Trophoblast cell (in vitro differentiated cells and primary cell): ENCODE measurements around the gene MYO7B.

Source experiments
- DNase-seq, 2 donors: peaks; one replicate each; pipeline ENCODE4 v3.0.0-alpha.2; 2016
- H2AFZ ChIP-seq: 2 replicates; pipeline ENCODE4 v1.6.1; 2013; ENCODE audit warnings: low read length, moderate library complexity, mild to moderate bottlenecking; ENCODE audit not compliant: insufficient read depth, poor library complexity
- H2AK5ac ChIP-seq: 2 replicates; pipeline ENCODE4 v1.6.1; 2013; ENCODE audit warnings: mild to moderate bottlenecking, low read length
- H2BK120ac ChIP-seq: 2 replicates; pipeline ENCODE4 v1.6.1; 2013; ENCODE audit warnings: low read length, mild to moderate bottlenecking, moderate library complexity; ENCODE audit not compliant: insufficient read depth, poor library complexity
- H2BK12ac ChIP-seq: 2 replicates; pipeline ENCODE4 v1.6.1; 2013; ENCODE audit warnings: mild to moderate bottlenecking, low read length, moderate library complexity
- H2BK5ac ChIP-seq: 2 replicates; pipeline ENCODE4 v1.6.1; 2013; ENCODE audit warnings: low read length, low read depth, moderate library complexity, mild to moderate bottlenecking; ENCODE audit not compliant: poor library complexity
- H3K14ac ChIP-seq: 2 replicates; pipeline ENCODE4 v1.6.1; 2013; ENCODE audit warnings: mild to moderate bottlenecking, low read length
- H3K18ac ChIP-seq: 2 replicates; pipeline ENCODE4 v1.6.1; 2013; ENCODE audit warnings: mild to moderate bottlenecking, low read length
- H3K23ac ChIP-seq: 2 replicates; pipeline ENCODE4 v1.6.1; 2013; ENCODE audit warnings: low read length
- H3K27ac ChIP-seq: 2 replicates; pipeline ENCODE4 v1.5.1; 2013; ENCODE audit warnings: low read depth, mild to moderate bottlenecking, inconsistent platforms, low read length, moderate library complexity
- H3K27me3 ChIP-seq: 2 replicates; pipeline ENCODE4 v1.6.1; 2013; ENCODE audit warnings: inconsistent platforms, mild to moderate bottlenecking, low read length, moderate library complexity; ENCODE audit not compliant: insufficient read depth
- H3K36me3 ChIP-seq, 2 experiments: 1 replicate in 1 of 2; 2 replicates in 1 of 2; pipeline ENCODE4 v1.6.1; 2013; ENCODE audit warnings: low read length in 2 of 2, mild to moderate bottlenecking in 2 of 2, moderate library complexity in 1 of 2; ENCODE audit not compliant: insufficient read depth in 2 of 2, control insufficient read depth in 1 of 2
- H3K4ac ChIP-seq: 2 replicates; pipeline ENCODE4 v1.6.1; 2013; ENCODE audit warnings: low read depth, mild to moderate bottlenecking, low read length, moderate library complexity
- H3K4me1 ChIP-seq, 2 experiments: 1 replicate in 1 of 2; 2 replicates in 1 of 2; pipeline ENCODE4 v1.6.1; 2013; ENCODE audit warnings: low read length in 2 of 2, mild to moderate bottlenecking in 2 of 2, moderate library complexity in 1 of 2; ENCODE audit not compliant: insufficient read depth in 2 of 2, control insufficient read depth in 1 of 2
- H3K4me2 ChIP-seq: 2 replicates; pipeline ENCODE4 v1.6.1; 2013; ENCODE audit warnings: inconsistent platforms, mild to moderate bottlenecking, low read length, moderate library complexity
- H3K4me3 ChIP-seq: 2 replicates; pipeline ENCODE4 v1.5.1; 2013; ENCODE audit warnings: mild to moderate bottlenecking, low read depth, low read length, inconsistent platforms
- H3K79me1 ChIP-seq: one replicate; pipeline ENCODE4 v1.6.1; 2013; ENCODE audit warnings: low read length
- H3K79me2 ChIP-seq: 2 replicates; pipeline ENCODE4 v1.6.1; 2013; ENCODE audit warnings: low read length, mild to moderate bottlenecking; ENCODE audit not compliant: control insufficient read depth, insufficient read depth, poor library complexity
- H3K9ac ChIP-seq: 2 replicates; pipeline ENCODE4 v1.6.1; 2013; ENCODE audit warnings: mild to moderate bottlenecking, low read length
- H3K9me3 ChIP-seq: 2 replicates; pipeline ENCODE4 v1.6.1; 2013; ENCODE audit warnings: low read depth, mild to moderate bottlenecking, control low read depth, inconsistent platforms, low read length; ENCODE audit not compliant: insufficient read depth
- H4K12ac ChIP-seq: 2 replicates; pipeline ENCODE4 v1.6.1; 2013; ENCODE audit warnings: low read depth, mild to moderate bottlenecking, low read length, moderate library complexity
- H4K8ac ChIP-seq: 2 replicates; pipeline ENCODE4 v1.6.1; 2013; ENCODE audit warnings: low read depth, mild to moderate bottlenecking, low read length, moderate library complexity
- H4K91ac ChIP-seq: one replicate; pipeline ENCODE4 v1.6.1; 2013; ENCODE audit warnings: low read depth, mild to moderate bottlenecking, low read length, moderate library complexity
- WGBS: extraction: QIAGEN DNeasy Blood & Tissue Kit; methylation state at CpG from one replicate; pipeline ENCODE4 v1.1.7; 2013; ENCODE audit warnings: missing lambda C conversion rate; ENCODE audit not compliant: insufficient read length, insufficient coverage; ENCODE audit errors: extremely low coverage; 5-methylcytosine and 5-hydroxymethylcytosine counted together

Gene MYO7B

DNA sequence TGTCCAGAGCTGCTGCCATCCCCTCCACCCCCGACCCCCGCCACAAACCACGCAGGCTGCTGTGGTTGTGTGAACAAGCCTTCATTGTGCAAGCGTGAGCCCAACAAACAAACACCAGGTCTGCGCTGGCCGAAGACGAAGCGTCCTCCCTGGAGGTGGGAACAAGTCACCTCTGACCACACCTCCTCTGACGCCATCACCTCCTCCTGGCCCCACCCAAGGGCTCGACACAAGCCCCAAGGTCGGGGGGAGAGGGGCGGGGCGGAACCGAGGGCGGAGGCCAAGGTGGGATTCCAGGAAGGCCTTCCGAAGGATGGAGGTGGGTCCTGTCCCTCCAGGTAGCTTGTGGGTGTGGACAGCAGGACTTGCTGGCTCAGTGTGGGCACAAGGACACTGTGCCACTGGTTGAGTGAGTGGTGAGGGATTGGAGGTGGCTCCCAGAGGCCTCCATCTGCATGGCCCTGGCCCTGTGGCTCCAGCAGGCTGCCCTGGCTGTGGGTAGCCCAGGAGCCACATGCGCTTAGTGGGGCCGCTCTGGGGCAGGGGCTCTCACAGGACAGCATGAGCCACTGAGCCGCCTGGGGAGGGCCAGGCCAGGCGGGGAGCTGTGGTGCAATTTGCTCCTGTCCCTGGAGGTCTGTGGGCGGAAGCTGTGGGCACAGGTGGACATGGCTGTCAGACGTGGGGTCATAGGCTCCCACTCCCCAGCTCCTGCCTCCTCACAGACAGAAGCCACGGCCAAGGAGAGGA is 103.1 kb downstream of the MYO7B start:
- Histone ChIP-seq H3K14ac (peak overlapping the region; percentile 91), H4K8ac (peak overlapping the region; percentile 89), H4K91ac (peak overlapping the region; percentile 99), H3K18ac (peak overlapping the region; percentile 8), H3K79me1 (peaks cover 29% of the 10 kb centered on the region), H3K9ac (no peak overlapping the region), H3K4ac (no peak overlapping the region), H2BK12ac (peak overlapping the region; percentile 5), H3K23ac (no peak overlapping the region), H3K79me2 (peaks cover 3% of the 10 kb centered on the region), H3K36me3 (no peaks in the 10 kb centered on the region), H4K12ac (no peak overlapping the region), H3K4me2 (no peak overlapping the region), H3K27ac (no peak overlapping the region), H2AK5ac (peak overlapping the region; percentile 65), H2BK120ac (peak overlapping the region; percentile 95), H3K4me3 (no peak overlapping the region), H2AFZ (peak overlapping the region; percentile 3), H3K4me1 (peaks cover 18 to 35% of the 10 kb centered on the region in 2 experiments), H3K27me3 (no peaks in the 10 kb centered on the region), H3K9me3 (peaks cover 4% of the 10 kb centered on the region), H2BK5ac (no peak overlapping the region)
- no CpG with 5 or more reads among the region's 23 CpGs for WGBS
- DNase-seq = peak; percentile 36 to 70

DNA sequence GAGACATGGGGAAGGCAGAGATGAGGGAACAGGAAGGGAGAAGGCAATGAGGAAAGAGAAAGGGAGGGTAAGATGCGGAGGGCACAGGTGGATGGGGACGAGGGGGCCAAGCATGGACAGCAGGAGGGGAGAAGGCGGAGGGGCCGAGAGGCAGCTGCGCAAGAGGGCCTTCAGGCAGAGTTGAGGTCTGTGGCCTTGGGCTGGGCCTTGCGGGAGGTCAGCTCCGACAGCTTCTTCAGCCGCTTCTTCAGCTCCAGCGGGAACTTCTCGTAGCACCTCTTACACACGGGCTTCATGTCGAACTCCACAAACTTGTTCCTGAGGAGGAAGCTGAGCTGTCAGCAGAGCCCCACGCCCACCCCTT is 103.6 kb downstream of the MYO7B start:
- Histone ChIP-seq H3K27me3 (no peaks in the 10 kb centered on the region), H4K91ac (peak overlapping the region; percentile 99), H3K36me3 (no peaks in the 10 kb centered on the region), H4K8ac (no peak overlapping the region), H3K79me2 (peaks cover 3% of the 10 kb centered on the region), H3K18ac (no peak overlapping the region), H3K9me3 (peaks cover 4% of the 10 kb centered on the region), H3K4me2 (no peak overlapping the region), H3K14ac (no peak overlapping the region), H3K4me3 (no peak overlapping the region), H2BK120ac (peak overlapping the region; percentile 95), H2BK12ac (peak overlapping the region; percentile 5), H3K4ac (no peak overlapping the region), H2BK5ac (no peak overlapping the region), H2AK5ac (peak overlapping the region; percentile 65), H3K23ac (no peak overlapping the region), H3K79me1 (peaks cover 29% of the 10 kb centered on the region), H3K4me1 (peaks cover 18 to 35% of the 10 kb centered on the region in 2 experiments), H3K9ac (no peak overlapping the region), H2AFZ (no peak overlapping the region), H4K12ac (no peak overlapping the region), H3K27ac (no peak overlapping the region)
- WGBS = no CpG with 5 or more reads among the region's 13 CpGs
- DNase-seq = no peak

DNA sequence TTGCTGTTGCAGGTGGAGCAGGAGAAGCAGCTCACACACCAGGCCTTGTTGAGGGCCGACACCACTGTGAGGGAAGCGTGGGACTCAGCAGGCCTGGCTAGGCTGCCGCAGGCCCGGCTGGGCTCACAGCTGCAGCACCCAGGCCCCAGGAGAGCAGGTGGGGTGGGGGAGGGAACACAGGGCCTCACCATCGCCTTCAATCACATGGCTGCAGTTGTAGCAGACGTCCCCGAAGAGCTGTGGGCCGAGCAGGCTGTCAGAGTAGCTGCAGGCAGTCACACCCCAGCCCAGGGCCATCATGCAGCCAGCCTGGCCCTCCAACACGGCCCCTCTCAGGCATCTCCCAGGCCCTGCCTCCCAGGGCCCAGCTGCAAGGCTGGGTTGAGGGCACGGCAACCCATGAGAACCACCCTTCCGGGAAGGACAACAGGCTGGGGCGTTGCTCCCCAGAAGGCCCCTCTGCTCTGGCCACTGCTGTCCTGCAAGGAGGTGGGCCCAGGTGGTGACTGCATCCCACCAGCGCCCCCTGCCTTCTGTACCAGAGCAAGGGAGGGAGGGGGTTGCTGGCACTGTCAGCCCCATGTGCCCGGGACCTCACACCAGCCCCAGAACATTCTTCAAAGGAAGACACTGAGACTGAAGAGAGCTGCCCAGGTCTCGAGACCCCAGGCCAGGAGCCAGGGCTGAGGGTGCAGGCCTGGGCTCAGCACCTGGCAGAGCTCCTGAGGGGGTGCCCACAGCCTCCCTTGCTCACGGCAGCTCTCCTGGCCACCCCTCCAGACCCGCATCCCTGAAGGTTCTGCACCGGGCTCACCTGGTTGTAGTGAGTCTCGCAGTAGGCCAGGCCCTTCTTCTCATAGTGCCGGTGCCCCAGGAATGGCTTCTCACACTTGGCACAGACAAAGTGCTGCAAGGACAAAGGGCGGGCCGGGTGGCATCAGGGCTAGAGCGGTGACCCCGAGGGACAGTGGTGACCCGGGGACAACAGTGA is 104.9 kb downstream of the MYO7B start:
- Histone ChIP-seq H3K18ac (no peak overlapping the region), H3K4ac (no peak overlapping the region), H4K8ac (no peak overlapping the region), H3K27me3 (no peaks in the 10 kb centered on the region), H2AK5ac (peak overlapping the region; percentile 36), H3K9ac (no peak overlapping the region), H2BK5ac (no peak overlapping the region), H2BK120ac (no peak overlapping the region), H3K14ac (no peak overlapping the region), H4K12ac (no peak overlapping the region), H3K27ac (no peak overlapping the region), H3K36me3 (no peaks in the 10 kb centered on the region), H3K4me3 (no peak overlapping the region), H3K79me2 (peaks cover 3% of the 10 kb centered on the region), H3K4me2 (no peak overlapping the region), H4K91ac (peak overlapping the region; percentile 99), H2AFZ (no peak overlapping the region), H3K9me3 (peaks cover 2% of the 10 kb centered on the region), H3K23ac (no peak overlapping the region), H3K4me1 (peaks cover 18 to 35% of the 10 kb centered on the region in 2 experiments), H3K79me1 (peaks cover 29% of the 10 kb centered on the region), H2BK12ac (no peak overlapping the region)
- DNase-seq = peak; percentile 68 to 70
- WGBS = no CpG with 5 or more reads among the region's 25 CpGs

DNA sequence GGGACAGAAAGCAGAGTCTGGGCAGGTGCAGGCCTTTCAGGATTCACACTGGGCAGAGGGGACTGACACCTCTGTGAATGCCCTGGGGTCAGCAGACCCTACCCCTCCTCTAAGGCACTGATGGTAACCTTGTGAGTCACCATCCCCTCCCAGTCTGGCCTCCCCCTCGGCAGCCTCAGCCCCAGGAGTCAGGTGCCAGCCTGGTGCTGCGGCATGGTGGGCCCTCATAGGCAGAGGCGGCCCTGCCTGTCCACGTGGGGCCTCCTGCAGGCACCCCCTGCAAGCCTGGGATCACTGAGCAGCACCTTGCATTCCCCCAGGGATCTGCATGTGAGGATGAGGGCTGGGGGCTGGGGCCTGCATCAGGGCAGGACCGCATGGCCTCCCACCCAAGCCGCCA is 105.7 kb downstream of the MYO7B start:
- Histone ChIP-seq H3K23ac (no peak overlapping the region), H4K8ac (no peak overlapping the region), H3K79me2 (peaks cover 3% of the 10 kb centered on the region), H2BK5ac (no peak overlapping the region), H3K9ac (no peak overlapping the region), H3K79me1 (peaks cover 29% of the 10 kb centered on the region), H3K4me2 (no peak overlapping the region), H3K27ac (no peak overlapping the region), H2AFZ (no peak overlapping the region), H3K27me3 (no peaks in the 10 kb centered on the region), H3K4me3 (no peak overlapping the region), H2AK5ac (peak overlapping the region; percentile 27), H3K18ac (no peak overlapping the region), H3K4me1 (peaks cover 18 to 35% of the 10 kb centered on the region in 2 experiments), H3K14ac (peak overlapping the region; percentile 10), H4K91ac (peak overlapping the region; percentile 40), H2BK120ac (no peak overlapping the region), H4K12ac (no peak overlapping the region), H2BK12ac (peak overlapping the region; percentile 15), H3K9me3 (peaks cover 2% of the 10 kb centered on the region), H3K36me3 (no peaks in the 10 kb centered on the region), H3K4ac (no peak overlapping the region)
- no peak for DNase-seq
- no CpG with 5 or more reads among the region's 6 CpGs for WGBS
